ENCODE data around the gene FOSL2.

- TF ChIP-seq CTCF (IDR thresholded peaks at IDR 0.05) (no peak), POLR2AphosphoS5 (IDR thresholded peaks at IDR 0.05) (no peak)
Measured at GRCh38 chr2:28423856-28424605, 31.4 kb downstream of the FOSL2 start.

All from breast epithelium (tissue), 3 donors.